HL-60 (cell line): ENCODE measurements around the gene RAB17.

Source experiments
- POLR2AphosphoS5 ChIP-seq: IDR thresholded peaks from 2 replicates; pipeline ENCODE4 v1.6.1; 2012; ENCODE audit warnings: low read depth
- TF ChIP-seq, protein P1 (sequence below): IDR thresholded peaks from one replicate; pipeline ENCODE4 v1.5.1; 2011; ENCODE audit warnings: low read length, control low read depth, inconsistent platforms; ENCODE audit not compliant: insufficient read depth
- TF ChIP-seq, protein P2 (sequence below): IDR thresholded peaks from 2 replicates; pipeline ENCODE4 v1.6.1; 2012; ENCODE audit warnings: low read depth; ENCODE audit not compliant: insufficient replicate concordance

DNA sequence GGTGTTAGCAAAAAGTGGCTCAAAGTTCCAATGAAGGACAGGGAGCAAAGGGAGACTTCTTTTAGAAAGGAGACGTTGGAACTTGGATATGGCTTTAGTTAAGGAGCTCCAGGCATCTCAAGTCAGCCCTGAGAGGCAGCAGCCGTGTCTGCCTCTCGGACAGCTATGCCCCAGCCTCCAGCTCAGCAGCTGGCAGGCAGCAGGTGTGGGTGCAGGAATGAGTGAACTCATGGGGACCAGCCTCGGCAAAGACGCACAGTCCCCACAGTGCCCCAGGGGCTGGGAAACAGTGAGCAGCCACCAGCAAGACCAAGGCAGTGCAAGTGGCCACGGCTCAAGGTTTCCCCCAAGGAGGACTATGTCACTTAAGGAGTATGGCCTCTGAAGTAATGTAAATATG, 35.2 kb upstream of the RAB17 start:
- TF ChIP-seq, protein P1, sequence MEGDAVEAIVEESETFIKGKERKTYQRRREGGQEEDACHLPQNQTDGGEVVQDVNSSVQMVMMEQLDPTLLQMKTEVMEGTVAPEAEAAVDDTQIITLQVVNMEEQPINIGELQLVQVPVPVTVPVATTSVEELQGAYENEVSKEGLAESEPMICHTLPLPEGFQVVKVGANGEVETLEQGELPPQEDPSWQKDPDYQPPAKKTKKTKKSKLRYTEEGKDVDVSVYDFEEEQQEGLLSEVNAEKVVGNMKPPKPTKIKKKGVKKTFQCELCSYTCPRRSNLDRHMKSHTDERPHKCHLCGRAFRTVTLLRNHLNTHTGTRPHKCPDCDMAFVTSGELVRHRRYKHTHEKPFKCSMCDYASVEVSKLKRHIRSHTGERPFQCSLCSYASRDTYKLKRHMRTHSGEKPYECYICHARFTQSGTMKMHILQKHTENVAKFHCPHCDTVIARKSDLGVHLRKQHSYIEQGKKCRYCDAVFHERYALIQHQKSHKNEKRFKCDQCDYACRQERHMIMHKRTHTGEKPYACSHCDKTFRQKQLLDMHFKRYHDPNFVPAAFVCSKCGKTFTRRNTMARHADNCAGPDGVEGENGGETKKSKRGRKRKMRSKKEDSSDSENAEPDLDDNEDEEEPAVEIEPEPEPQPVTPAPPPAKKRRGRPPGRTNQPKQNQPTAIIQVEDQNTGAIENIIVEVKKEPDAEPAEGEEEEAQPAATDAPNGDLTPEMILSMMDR, result no peak
- TF ChIP-seq, protein P2, sequence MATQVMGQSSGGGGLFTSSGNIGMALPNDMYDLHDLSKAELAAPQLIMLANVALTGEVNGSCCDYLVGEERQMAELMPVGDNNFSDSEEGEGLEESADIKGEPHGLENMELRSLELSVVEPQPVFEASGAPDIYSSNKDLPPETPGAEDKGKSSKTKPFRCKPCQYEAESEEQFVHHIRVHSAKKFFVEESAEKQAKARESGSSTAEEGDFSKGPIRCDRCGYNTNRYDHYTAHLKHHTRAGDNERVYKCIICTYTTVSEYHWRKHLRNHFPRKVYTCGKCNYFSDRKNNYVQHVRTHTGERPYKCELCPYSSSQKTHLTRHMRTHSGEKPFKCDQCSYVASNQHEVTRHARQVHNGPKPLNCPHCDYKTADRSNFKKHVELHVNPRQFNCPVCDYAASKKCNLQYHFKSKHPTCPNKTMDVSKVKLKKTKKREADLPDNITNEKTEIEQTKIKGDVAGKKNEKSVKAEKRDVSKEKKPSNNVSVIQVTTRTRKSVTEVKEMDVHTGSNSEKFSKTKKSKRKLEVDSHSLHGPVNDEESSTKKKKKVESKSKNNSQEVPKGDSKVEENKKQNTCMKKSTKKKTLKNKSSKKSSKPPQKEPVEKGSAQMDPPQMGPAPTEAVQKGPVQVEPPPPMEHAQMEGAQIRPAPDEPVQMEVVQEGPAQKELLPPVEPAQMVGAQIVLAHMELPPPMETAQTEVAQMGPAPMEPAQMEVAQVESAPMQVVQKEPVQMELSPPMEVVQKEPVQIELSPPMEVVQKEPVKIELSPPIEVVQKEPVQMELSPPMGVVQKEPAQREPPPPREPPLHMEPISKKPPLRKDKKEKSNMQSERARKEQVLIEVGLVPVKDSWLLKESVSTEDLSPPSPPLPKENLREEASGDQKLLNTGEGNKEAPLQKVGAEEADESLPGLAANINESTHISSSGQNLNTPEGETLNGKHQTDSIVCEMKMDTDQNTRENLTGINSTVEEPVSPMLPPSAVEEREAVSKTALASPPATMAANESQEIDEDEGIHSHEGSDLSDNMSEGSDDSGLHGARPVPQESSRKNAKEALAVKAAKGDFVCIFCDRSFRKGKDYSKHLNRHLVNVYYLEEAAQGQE, result no peak
- no peak for TF ChIP-seq POLR2AphosphoS5
